HG03565 (cell line): Measurements from ENCODE around the gene RXRG.

Experiments
- ATAC-seq: cut with Tn5 transposase; IDR thresholded peaks from one replicate; pipeline ENCODE4 v1.9.1; 2021; ENCODE audit warnings: mild to moderate bottlenecking, moderate library complexity; ENCODE audit not compliant: unreplicated experiment

Gene RXRG

GRCh38 chr1:165415068-165415467 lies 29.9 kb downstream of the RXRG start:
- no peak for ATAC-seq

- no peak for ATAC-seq
Measured at GRCh38 chr1:165414620-165415019, 30.3 kb downstream of the RXRG start.

GRCh38 chr1:165411396-165411795 lies 33.5 kb downstream of the RXRG start:
- ATAC-seq, result no peak

GRCh38 chr1:165409657-165410358 lies 35.1 kb downstream of the RXRG start:
- no peak for ATAC-seq

- no peak for ATAC-seq
Measured at GRCh38 chr1:165408518-165408917, 36.4 kb downstream of the RXRG start.

- ATAC-seq, result no peak
Measured at GRCh38 chr1:165407398-165407797, 37.5 kb downstream of the RXRG start.

- ATAC-seq, result peak; percentile 59
Measured at GRCh38 chr1:165403835-165404482, 41.0 kb downstream of the RXRG start.

- ATAC-seq, result no peak
Measured at GRCh38 chr1:165402517-165403111, 42.3 kb downstream of the RXRG start.

- ATAC-seq, result no peak
Measured at GRCh38 chr1:165397944-165398343, 47.0 kb downstream of the RXRG start.

- ATAC-seq, result no peak
Measured at GRCh38 chr1:165395901-165396300, 49.0 kb downstream of the RXRG start.

- peak; percentile 36 for ATAC-seq
Measured at GRCh38 chr1:165395478-165395877, 49.4 kb downstream of the RXRG start.

GRCh38 chr1:165392634-165393571 lies 52.0 kb downstream of the RXRG start:
- ATAC-seq, result peak; percentile 98

GRCh38 chr1:165389609-165390008 lies 55.3 kb downstream of the RXRG start:
- no peak for ATAC-seq

GRCh38 chr1:165387961-165388360 lies 57.0 kb downstream of the RXRG start:
- no peak for ATAC-seq

GRCh38 chr1:165387505-165387904 lies 57.4 kb downstream of the RXRG start:
- ATAC-seq, result no peak

- ATAC-seq, result no peak
Measured at GRCh38 chr1:165383599-165384405, 61.1 kb downstream of the RXRG start.

- ATAC-seq, result no peak
Measured at GRCh38 chr1:165383067-165383466, 61.9 kb downstream of the RXRG start.

- ATAC-seq, result no peak
Measured at GRCh38 chr1:165381745-165382505, 63.0 kb downstream of the RXRG start.

GRCh38 chr1:165376811-165377311 lies 68.1 kb downstream of the RXRG start:
- no peak for ATAC-seq
